AG08396 (cell line): Measurements from ENCODE around the gene ALDOB.
A peak's percentile ranks its signal among the peaks of the same experiment; 100 is the strongest.
"Not testable (repeated sequence)": the region's sequence is repeated elsewhere in the genome, so short reads cannot be mapped to it uniquely, and the experiment has no call there.

Experiments
- DNase-seq: peaks from one replicate; pipeline ENCODE4 v3.0.0; 2012; ENCODE audit warnings: low spot score, mixed read lengths

Gene ALDOB

GRCh38 chr9:101421653-101422065 lies 13.9 kb downstream of the ALDOB start:
- no peak for DNase-seq

GRCh38 chr9:101419863-101420262 lies 15.7 kb downstream of the ALDOB start:
- DNase-seq = no peak

- no peak for DNase-seq
Observed at GRCh38 chr9:101418518-101419430, 16.8 kb downstream of the ALDOB start.

- DNase-seq = no peak
Observed at GRCh38 chr9:101417977-101418376, 17.6 kb downstream of the ALDOB start.

GRCh38 chr9:101417389-101417788 lies 18.2 kb downstream of the ALDOB start:
- no peak for DNase-seq

GRCh38 chr9:101415578-101415977 lies 20.0 kb downstream of the ALDOB start:
- DNase-seq = no peak

GRCh38 chr9:101414839-101415238 lies 20.7 kb downstream of the ALDOB start:
- DNase-seq = no peak

- no peak for DNase-seq
Observed at GRCh38 chr9:101409079-101409477, 26.5 kb downstream of the ALDOB start.

- DNase-seq = no peak
Observed at GRCh38 chr9:101408374-101409078, 27.0 kb downstream of the ALDOB start.

GRCh38 chr9:101403516-101404285 lies 31.9 kb downstream of the ALDOB start:
- DNase-seq = no peak

- DNase-seq = no peak
Observed at GRCh38 chr9:101400120-101400519, 35.5 kb downstream of the ALDOB start.

GRCh38 chr9:101399643-101399970 lies 36.0 kb downstream of the ALDOB start:
- DNase-seq = no peak

- DNase-seq = no peak
Observed at GRCh38 chr9:101398930-101399642, 36.5 kb downstream of the ALDOB start.

- DNase-seq = peak; percentile 94
Observed at GRCh38 chr9:101398068-101398929, 37.3 kb downstream of the ALDOB start, which contains the start of the genes MRPL50 and ZNF189. MRPL50 (minus strand) TSS chr9:101398618; CDS start chr9:101398592, 26 bp downstream. ZNF189 (plus strand) TSS chr9:101398851; CDS start chr9:101399157, 306 bp downstream.

- DNase-seq = no peak
Observed at GRCh38 chr9:101397746-101398067, 37.9 kb downstream of the ALDOB start.

GRCh38 chr9:101394687-101395086 lies 40.9 kb downstream of the ALDOB start:
- no peak for DNase-seq

GRCh38 chr9:101393135-101393534 lies 42.4 kb downstream of the ALDOB start:
- no peak for DNase-seq

GRCh38 chr9:101388507-101388993 lies 47.0 kb downstream of the ALDOB start:
- no peak for DNase-seq

- peak; percentile 5 for DNase-seq
Observed at GRCh38 chr9:101387871-101388506, 47.6 kb downstream of the ALDOB start.

GRCh38 chr9:101384873-101385536 lies 50.6 kb downstream of the ALDOB start, which contains the start of gene BAAT:
BAAT (minus strand) TSS chr9:101385006; CDS start chr9:101371404, 13,602 bp downstream.
- not testable (repeated sequence) for DNase-seq
